HEK293T (cell line): ENCODE measurements around the gene FBXO34.

Source experiments
- ARNT ChIP-seq: fragments of 450-650 bp; IDR thresholded peaks from 2 replicates; pipeline ENCODE4 v1.6.1; 2017; ENCODE audit warnings: mild to moderate bottlenecking
- BHLHE40 ChIP-seq: fragments of 450-650 bp; IDR thresholded peaks from 2 replicates; pipeline ENCODE4 v1.6.1; 2016; ENCODE audit warnings: mild to moderate bottlenecking, moderate library complexity, borderline replicate concordance
- CTBP1 ChIP-seq: fragments of 450-650 bp; IDR thresholded peaks from 2 replicates; pipeline ENCODE4 v1.6.1; 2016; ENCODE audit warnings: borderline replicate concordance
- ELF4 ChIP-seq: fragments of 450-650 bp; IDR thresholded peaks from 2 replicates; pipeline ENCODE4 v1.6.1; 2017; ENCODE audit warnings: antibody characterized with exemption
- FOXA1 ChIP-seq: fragments of 450-650 bp; IDR thresholded peaks from 2 replicates; pipeline ENCODE4 v1.6.1; 2016; ENCODE audit warnings: mild to moderate bottlenecking
- FOXK2 ChIP-seq: fragments of 450-650 bp; IDR thresholded peaks from 2 replicates; pipeline ENCODE4 v1.6.1; 2016; ENCODE audit warnings: mild to moderate bottlenecking
- FOXM1 ChIP-seq: fragments of 450-650 bp; IDR thresholded peaks from 2 replicates; pipeline ENCODE4 v1.6.1; 2017; ENCODE audit warnings: mild to moderate bottlenecking, borderline replicate concordance
- HDGF ChIP-seq: fragments of 450-650 bp; IDR thresholded peaks from 2 replicates; pipeline ENCODE4 v1.6.1; 2017; ENCODE audit warnings: antibody characterized with exemption, borderline replicate concordance
- NFRKB ChIP-seq: fragments of 450-650 bp; IDR thresholded peaks from 2 replicates; pipeline ENCODE4 v1.6.1; 2016; ENCODE audit warnings: mild to moderate bottlenecking, moderate library complexity
- SP1 ChIP-seq: fragments of 450-650 bp; IDR thresholded peaks from 2 replicates; pipeline ENCODE4 v1.6.1; 2017
- SUZ12 ChIP-seq: fragments of 450-650 bp; IDR thresholded peaks from 2 replicates; pipeline ENCODE4 v1.6.1; 2016; ENCODE audit warnings: mild to moderate bottlenecking
- TARDBP ChIP-seq: fragments of 450-650 bp; IDR thresholded peaks from 2 replicates; pipeline ENCODE4 v1.6.1; 2016

GRCh38 chr14:55339770-55340169, 68.5 kb downstream of the FBXO34 start:
- TF ChIP-seq ARNT: no peak
- no peak for TF ChIP-seq FOXA1
- TF ChIP-seq SUZ12: no peak
- TF ChIP-seq CTBP1: no peak
- no peak for TF ChIP-seq SP1
- TF ChIP-seq FOXM1: no peak
- no peak for TF ChIP-seq BHLHE40
- TF ChIP-seq TARDBP: no peak
- no peak for TF ChIP-seq NFRKB
- no peak for TF ChIP-seq FOXK2
- no peak for TF ChIP-seq HDGF
- no peak for TF ChIP-seq ELF4
